Adrenal gland (tissue), 12 donors: ENCODE data around the gene MDFI. TPM values are rescaled to one million over a fixed set of nuclear protein-coding genes. Genes with fewer than 3 reads are reported as not detected.

Source experiments
- DNase-seq, 7 donors: peaks; one replicate each; pipeline ENCODE4 v3.0.0-alpha.2; 2019 to 2020
- H3K27ac ChIP-seq, 5 donors: fragments of 200-600 bp; sonication (generic) in 4 of 5; 1 replicate in 3 of 5; 2 replicates in 2 of 5; pipeline versions ENCODE4 v1.5.1 to v1.8.0; 2016 to 2020; ENCODE audit warnings: mild to moderate bottlenecking in 1 of 5
- H3K27me3 ChIP-seq: fragments of 200-600 bp; 2 replicates; pipeline ENCODE4 v1.8.0; 2021
- H3K36me3 ChIP-seq, 2 donors: fragments of 200-600 bp; replicated peaks in 1 of 2; 1 replicate in 1 of 2; 2 replicates in 1 of 2; pipeline versions ENCODE4 v1.5.1 to v1.8.0; 2018 to 2022
- H3K4me1 ChIP-seq, 2 donors: fragments of 200-600 bp; replicated peaks in 1 of 2; 1 replicate in 1 of 2; 2 replicates in 1 of 2; pipeline versions ENCODE4 v1.5.1 to v1.8.0; 2018 to 2021
- H3K4me3 ChIP-seq, 4 donors: fragments of 200-600 bp; sonication (generic) in 3 of 4; one replicate each; pipeline ENCODE4 v1.5.1; 2016 to 2018
- H3K9me3 ChIP-seq, 3 donors: fragments of 200-600 bp; sonication (generic) in 1 of 3; replicated peaks in 1 of 3; 1 replicate in 2 of 3; 2 replicates in 1 of 3; pipeline versions ENCODE4 v1.5.1 to v1.8.0; 2016 to 2021
- POLR2A ChIP-seq, 2 donors: fragments of 450-650 bp; IDR thresholded peaks; one replicate each; pipeline ENCODE4 v1.6.1; 2017; ENCODE audit warnings: antibody characterized with exemption in 2 of 2, mild to moderate bottlenecking in 2 of 2, moderate library complexity in 1 of 2
- WGBS, 4 donors: extraction: QIAGEN DNeasy Blood & Tissue Kit in 2 of 4; methylation state at CpG; one replicate each; pipeline versions ENCODE4 v1.1.5 to v1.1.7; 2013 to 2017; 5-methylcytosine and 5-hydroxymethylcytosine counted together
- intact Hi-C, 2 donors: fragments of 100-400 bp; cut with DNase I; formaldehyde crosslinking; loops; one replicate each; pipeline versions ENCODE4 v1.14.1 to v1.15.0; 2022 to 2023
- polyA plus RNA-seq, 3 donors: library from polyadenylated mRNA; stranded (reverse); fragments of 200-250 nt in 2 of 3; fragments of 350-450 nt in 1 of 3; fragmentation: Illumina TruSeq in 1 of 3; extraction: RNeasy Lipid Tissue Mini Kit (QIAGEN cat#74804) in 1 of 3; gene quantifications; one replicate each; pipeline ENCODE4 v1.2.3, GENCODE V29; 2013 to 2014
- total RNA-seq, 9 donors: library from RNA; depleted of rRNA in 4 of 9; stranded (reverse); fragments of >200 nt in 4 of 9; fragments of 120-200 nt in 1 of 9; fragmentation: NEBNext Ultra II Directional in 1 of 9; extraction: Animal tissue kit (Norgen Biotek cat#: 25700) in 1 of 9; gene quantifications; one replicate each; pipeline versions ENCODE4 v1.1.0 to v1.2.4, GENCODE V29; 2013 to 2023
- TF ChIP-seq, protein P1 (sequence below), 6 experiments: fragments of 450-650 bp in 4 of 6; fragments of 200-600 bp in 2 of 6; sonication (generic) in 1 of 6; IDR thresholded peaks; 1 replicate in 5 of 6; 2 replicates in 1 of 6; pipeline versions ENCODE4 v1.5.1 to v1.8.0; 2016 to 2021; ENCODE audit warnings: antibody characterized with exemption in 6 of 6, mild to moderate bottlenecking in 2 of 6, moderate library complexity in 1 of 6
- donor health status: healthy with polysubstance abuse.
- donor health status: Bipolar disorder and iron deficiency.
- donor health status: DM: yes; HTN: yes; CAD: no.
- donor health status: DM: no; HTN: no; CAD: no.
- donor health status: DM: no; HTN: no; CAD: no.
- donor health status: DM: yes; HTN: yes; CAD: no.

MDFI gene
- total and polyA plus RNA-seq, 12 donors, result 0.44 to 26.6 (median 11.7) TPM

DNA sequence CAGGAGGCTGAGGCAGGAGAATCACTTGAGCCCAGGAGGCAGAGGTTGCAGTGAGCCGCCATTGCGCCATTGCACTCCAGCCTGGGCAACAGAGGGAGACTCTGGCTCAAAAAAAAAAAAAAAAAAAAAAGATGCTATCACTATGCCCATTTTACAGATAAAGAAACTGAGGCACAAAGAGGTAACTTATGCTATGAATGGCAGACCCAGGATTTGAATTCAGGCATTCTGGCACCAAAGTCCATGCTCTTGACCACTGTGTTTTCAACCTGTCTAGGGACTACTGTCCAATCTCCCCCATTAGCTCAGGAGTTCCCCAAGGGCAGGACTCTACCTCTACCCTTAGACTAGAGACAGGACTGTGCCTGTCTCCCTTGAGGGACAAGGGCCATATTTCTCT lies 9.1 kb upstream of the MDFI start:
- TF ChIP-seq, protein P1, sequence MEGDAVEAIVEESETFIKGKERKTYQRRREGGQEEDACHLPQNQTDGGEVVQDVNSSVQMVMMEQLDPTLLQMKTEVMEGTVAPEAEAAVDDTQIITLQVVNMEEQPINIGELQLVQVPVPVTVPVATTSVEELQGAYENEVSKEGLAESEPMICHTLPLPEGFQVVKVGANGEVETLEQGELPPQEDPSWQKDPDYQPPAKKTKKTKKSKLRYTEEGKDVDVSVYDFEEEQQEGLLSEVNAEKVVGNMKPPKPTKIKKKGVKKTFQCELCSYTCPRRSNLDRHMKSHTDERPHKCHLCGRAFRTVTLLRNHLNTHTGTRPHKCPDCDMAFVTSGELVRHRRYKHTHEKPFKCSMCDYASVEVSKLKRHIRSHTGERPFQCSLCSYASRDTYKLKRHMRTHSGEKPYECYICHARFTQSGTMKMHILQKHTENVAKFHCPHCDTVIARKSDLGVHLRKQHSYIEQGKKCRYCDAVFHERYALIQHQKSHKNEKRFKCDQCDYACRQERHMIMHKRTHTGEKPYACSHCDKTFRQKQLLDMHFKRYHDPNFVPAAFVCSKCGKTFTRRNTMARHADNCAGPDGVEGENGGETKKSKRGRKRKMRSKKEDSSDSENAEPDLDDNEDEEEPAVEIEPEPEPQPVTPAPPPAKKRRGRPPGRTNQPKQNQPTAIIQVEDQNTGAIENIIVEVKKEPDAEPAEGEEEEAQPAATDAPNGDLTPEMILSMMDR (IDR thresholded peaks at IDR 0.05), result no peak
- no peak for TF ChIP-seq POLR2A (IDR thresholded peaks at IDR 0.05)
- WGBS, 4 donors, result 95 to 100% (median 99%) methylated on average over 2 of the region's 2 CpGs
- no peaks in the 10 kb centered on the region for H3K4me1 ChIP-seq
- intact Hi-C loops, result no loop called here
- H3K27ac ChIP-seq, result no peak overlapping the region
- no peaks in the 10 kb centered on the region for H3K36me3 ChIP-seq
- DNase-seq, result no peak
- H3K27me3 ChIP-seq, result no peaks in the 10 kb centered on the region
- H3K4me3 ChIP-seq, result no peak overlapping the region
- H3K9me3 ChIP-seq, result no peaks in the 10 kb centered on the region

DNA sequence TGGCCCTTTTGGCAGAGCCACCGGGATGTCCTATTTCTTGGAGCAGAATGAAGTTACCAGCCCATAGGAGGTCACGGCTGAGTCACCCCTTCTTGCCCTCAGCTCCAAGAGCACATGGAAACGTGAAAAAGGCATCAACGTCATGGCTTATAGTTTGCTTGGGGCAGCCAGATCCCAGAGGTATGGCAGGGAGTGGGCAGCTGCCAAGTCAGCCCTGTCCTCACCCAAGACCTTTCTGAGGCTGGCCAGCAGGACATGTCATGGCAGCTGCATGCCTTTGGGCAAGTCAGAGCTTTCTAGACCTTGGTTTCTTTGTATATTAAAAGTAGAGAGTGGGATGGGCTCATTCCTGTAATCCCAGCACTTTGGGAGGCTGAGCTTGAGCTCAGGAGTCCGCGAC lies 8.2 kb upstream of the MDFI start:
- no peaks in the 10 kb centered on the region for H3K4me1 ChIP-seq
- TF ChIP-seq, protein P1 (IDR thresholded peaks at IDR 0.05), result no peak
- no peak for TF ChIP-seq POLR2A (IDR thresholded peaks at IDR 0.05)
- 68 to 77% (median 75%) methylated on average over 5 to 6 of the region's 6 CpGs for WGBS, 4 donors
- no peaks in the 10 kb centered on the region for H3K36me3 ChIP-seq
- H3K4me3 ChIP-seq, result no peak overlapping the region
- DNase-seq, result no peak
- no peak overlapping the region for H3K27ac ChIP-seq
- intact Hi-C loops, result no loop called here
- no peaks in the 10 kb centered on the region for H3K9me3 ChIP-seq
- no peaks in the 10 kb centered on the region for H3K27me3 ChIP-seq

DNA sequence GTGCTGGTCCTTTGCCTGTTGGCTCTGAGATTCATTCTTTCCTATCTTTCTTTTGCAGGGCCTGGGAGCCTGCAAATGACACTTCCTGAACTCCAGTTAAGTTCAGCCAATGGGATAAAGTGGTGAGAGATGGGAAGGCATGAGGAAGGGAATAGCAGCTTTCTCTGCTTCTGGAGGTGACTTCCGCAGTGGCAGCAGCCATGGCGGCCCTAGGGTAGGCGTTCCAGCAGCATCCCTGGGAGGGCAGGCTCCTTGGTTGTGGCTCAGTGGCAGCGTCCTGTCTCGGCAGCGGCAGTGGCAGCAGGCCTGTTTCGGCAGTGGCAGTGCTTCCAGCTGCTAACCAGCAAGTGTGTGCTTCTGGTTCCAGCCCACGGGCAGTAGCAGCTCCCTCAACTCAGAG lies 7.3 kb upstream of the MDFI start:
- intact Hi-C loops, result no loop called here
- H3K36me3 ChIP-seq, result no peaks in the 10 kb centered on the region
- no peak for DNase-seq
- TF ChIP-seq, protein P1 (IDR thresholded peaks at IDR 0.05), result no peak
- no peak for TF ChIP-seq POLR2A (IDR thresholded peaks at IDR 0.05)
- H3K4me3 ChIP-seq, result no peak overlapping the region
- no peak overlapping the region for H3K27ac ChIP-seq
- no peaks in the 10 kb centered on the region for H3K4me1 ChIP-seq
- no peaks in the 10 kb centered on the region for H3K27me3 ChIP-seq
- WGBS, 4 donors, result 78 to 91% (median 86%) methylated on average over 3 to 8 of the region's 8 CpGs
- H3K9me3 ChIP-seq, result no peaks in the 10 kb centered on the region

DNA sequence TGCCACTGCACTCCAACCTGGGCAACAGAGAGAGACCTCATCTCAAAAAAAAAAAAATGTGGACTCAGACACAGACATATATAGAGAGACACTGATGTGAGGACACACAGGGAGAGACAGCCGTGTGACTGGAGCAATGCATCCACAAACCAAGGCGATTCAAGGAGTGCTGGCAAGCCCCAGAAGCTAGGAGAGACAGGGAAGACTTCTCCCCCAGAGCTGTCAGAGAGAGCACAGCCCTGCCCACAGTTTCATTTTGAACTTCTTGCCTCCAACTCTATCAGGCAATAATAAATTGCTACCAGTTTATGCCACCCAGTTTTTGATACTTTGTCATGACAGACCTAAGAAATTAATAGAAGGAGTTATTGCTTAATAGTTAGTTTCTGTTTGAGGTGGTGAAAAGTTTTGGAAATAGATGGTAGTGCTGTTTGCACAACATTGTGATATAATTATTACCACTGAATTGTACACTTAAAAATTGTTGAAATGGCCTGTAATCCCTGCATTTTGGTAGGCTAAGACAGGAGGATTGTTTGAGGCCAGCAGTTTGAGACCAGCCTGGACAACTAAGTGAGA lies 5.1 kb upstream of the MDFI start:
- Histone ChIP-seq H3K27me3 (peaks cover 16% of the 10 kb centered on the region), H3K4me3 (no peak overlapping the region), H3K9me3 (no peaks in the 10 kb centered on the region), H3K36me3 (no peaks in the 10 kb centered on the region), H3K4me1 (peaks cover 0 to 11% of the 10 kb centered on the region in 2 donors), H3K27ac (no peak overlapping the region)
- intact Hi-C loops, result no loop called here
- 70 to 95% (median 82%) methylated on average over 2 of the region's 2 CpGs for WGBS, 4 donors
- TF ChIP-seq, protein P1 (IDR thresholded peaks at IDR 0.05), result no peak
- TF ChIP-seq POLR2A (IDR thresholded peaks at IDR 0.05), result no peak
- DNase-seq, result no peak
